PC-9 (cell line): ENCODE results near the gene ANKRD44.

Source experiments
- EZH2 ChIP-seq: fragments of 200-600 bp; sonication (generic); IDR thresholded peaks from 2 replicates; pipeline ENCODE4 v1.8.0; 2017; ENCODE audit warnings: antibody characterized with exemption, low read depth
- TF ChIP-seq, protein P1 (sequence below): fragments of 200-600 bp; sonication (generic); conservative IDR thresholded peaks from 2 replicates; pipeline ENCODE4 v1.6.1; 2017; ENCODE audit warnings: mixed run types, antibody characterized with exemption, mild to moderate bottlenecking, moderate library complexity

DNA sequence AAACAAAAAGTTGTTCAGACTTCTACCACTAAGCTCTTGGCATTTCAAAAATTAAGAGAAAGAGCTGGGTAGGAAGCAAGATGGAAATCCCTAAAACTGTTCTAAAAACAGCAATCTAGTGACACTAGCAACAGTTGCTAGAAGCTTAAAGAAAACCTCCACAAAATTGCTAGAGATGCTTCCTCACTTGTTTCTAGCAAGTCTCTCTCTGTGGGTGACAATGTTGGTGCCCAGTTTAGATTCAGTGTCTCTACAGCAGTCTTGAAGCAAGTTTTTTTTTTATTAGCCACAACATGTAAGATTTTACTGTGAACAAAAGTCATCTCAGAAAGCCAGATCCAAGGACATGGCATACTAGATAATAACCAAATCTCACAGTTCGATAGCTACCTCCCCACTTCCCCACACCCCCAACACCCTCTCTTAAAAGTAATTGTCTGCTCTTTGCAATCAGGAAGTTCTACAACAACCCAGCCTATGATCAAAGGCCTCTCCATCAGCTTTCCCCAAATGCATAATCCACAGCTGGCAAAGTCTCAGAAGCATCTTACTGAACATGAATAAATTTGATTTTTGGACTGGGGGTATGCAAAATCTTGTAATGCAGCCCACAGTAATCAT is 70.0 kb downstream of the ANKRD44 start:
- TF ChIP-seq, protein P1, sequence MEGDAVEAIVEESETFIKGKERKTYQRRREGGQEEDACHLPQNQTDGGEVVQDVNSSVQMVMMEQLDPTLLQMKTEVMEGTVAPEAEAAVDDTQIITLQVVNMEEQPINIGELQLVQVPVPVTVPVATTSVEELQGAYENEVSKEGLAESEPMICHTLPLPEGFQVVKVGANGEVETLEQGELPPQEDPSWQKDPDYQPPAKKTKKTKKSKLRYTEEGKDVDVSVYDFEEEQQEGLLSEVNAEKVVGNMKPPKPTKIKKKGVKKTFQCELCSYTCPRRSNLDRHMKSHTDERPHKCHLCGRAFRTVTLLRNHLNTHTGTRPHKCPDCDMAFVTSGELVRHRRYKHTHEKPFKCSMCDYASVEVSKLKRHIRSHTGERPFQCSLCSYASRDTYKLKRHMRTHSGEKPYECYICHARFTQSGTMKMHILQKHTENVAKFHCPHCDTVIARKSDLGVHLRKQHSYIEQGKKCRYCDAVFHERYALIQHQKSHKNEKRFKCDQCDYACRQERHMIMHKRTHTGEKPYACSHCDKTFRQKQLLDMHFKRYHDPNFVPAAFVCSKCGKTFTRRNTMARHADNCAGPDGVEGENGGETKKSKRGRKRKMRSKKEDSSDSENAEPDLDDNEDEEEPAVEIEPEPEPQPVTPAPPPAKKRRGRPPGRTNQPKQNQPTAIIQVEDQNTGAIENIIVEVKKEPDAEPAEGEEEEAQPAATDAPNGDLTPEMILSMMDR, result no peak
- TF ChIP-seq EZH2, result no peak
